A549 (cell line): ENCODE measurements around the gene ARHGAP9. TPM values are rescaled to one million over a fixed set of nuclear protein-coding genes. Genes with fewer than 3 reads are reported as not detected.
A peak's percentile ranks its signal among the peaks of the same experiment; 100 is the strongest.
"Not testable (repeated sequence)": the region's sequence is repeated elsewhere in the genome, so short reads cannot be mapped to it uniquely, and the experiment has no call there.

Experiments used
- ATAC-seq, 2 experiments: fragments of 200-7000 bp in 1 of 2; fragments of >200 bp in 1 of 2; cut with Nextera tagmentation in 1 of 2; cut with Tn5 transposase in 1 of 2; 3 replicates each; pipeline versions ENCODE4 v1.8.0 to v1.9.1; 2018 to 2020; ENCODE audit warnings: mild to moderate bottlenecking in 1 of 2, moderate library complexity in 1 of 2
- CTCF ChIA-PET: fragments of 300-600 bp; sonication (Branson Sonifier 250); formaldehyde crosslinking; extraction: SDS; loops from one replicate; lab custom pipeline; 2021; ENCODE audit warnings: antibody characterized with exemption, inconsistent platforms; lab: Yijun Ruan, JAX
- POLR2A ChIA-PET: fragments of 350-600 bp; formaldehyde crosslinking; extraction: SDS; loops from one replicate; lab custom pipeline; 2021; ENCODE audit warnings: antibody characterized with exemption, inconsistent platforms; lab: Yijun Ruan, JAX
- DNase-seq, 2 experiments: peaks; one replicate each; pipeline versions ENCODE4 v3.0.0 to v3.0.0-alpha.2; 2011 to 2016; ENCODE audit warnings: low read depth in 1 of 2, low spot score in 1 of 2
- FAIRE-seq: peaks from 2 replicates; lab custom pipeline; 2011; peaks lifted over from hg19 to GRCh38; lab: Jason Lieb, UNC
- H3K27ac ChIP-seq, 2 experiments: fragments of >200 bp; sonication (Bioruptor Twin); formaldehyde crosslinking; 3 replicates each; pipeline ENCODE4 v1.5.1; 2016 to 2017
- H3K4me1 ChIP-seq: fragments of >200 bp; sonication (Bioruptor Twin); formaldehyde crosslinking; 3 replicates; pipeline ENCODE4 v1.6.1; 2016
- H3K4me2 ChIP-seq: fragments of >200 bp; sonication (Bioruptor Twin); formaldehyde crosslinking; 3 replicates; pipeline ENCODE4 v1.6.1; 2016
- H3K4me3 ChIP-seq: fragments of >200 bp; sonication (Bioruptor Twin); formaldehyde crosslinking; 3 replicates; pipeline ENCODE4 v1.5.1; 2016
- H3K9me3 ChIP-seq: fragments of >200 bp; sonication (Bioruptor Twin); formaldehyde crosslinking; 3 replicates; pipeline ENCODE4 v1.6.1; 2016
- BHLHE40 ChIP-seq: IDR thresholded peaks from 2 replicates; pipeline ENCODE4 v1.6.1; 2012; ENCODE audit warnings: low read depth, low read length, inconsistent platforms
- CEBPB ChIP-seq, 2 experiments: fragments of >200 bp in 1 of 2; sonication (Bioruptor Twin) in 1 of 2; formaldehyde crosslinking in 1 of 2; IDR thresholded peaks; 2 replicates each; pipeline ENCODE4 v1.6.1; 2012 to 2016
- CHD2 ChIP-seq: fragments of 150-350 bp; IDR thresholded peaks from 2 replicates; pipeline ENCODE4 v1.6.1; 2014; ENCODE audit warnings: low read length; ENCODE audit not compliant: partially characterized antibody
- CHD4 ChIP-seq: fragments of 200-600 bp; sonication (generic); IDR thresholded peaks from 2 replicates; pipeline ENCODE4 v1.6.1; 2016; ENCODE audit warnings: antibody characterized with exemption, mild to moderate bottlenecking, borderline replicate concordance
- CTCF ChIP-seq: fragments of >200 bp; sonication (Bioruptor Twin); formaldehyde crosslinking; IDR thresholded peaks from 3 replicates; pipeline ENCODE4 v1.5.1; 2016
- EHF ChIP-seq: fragments of 250-450 bp; sonication (Bioruptor Pico); IDR thresholded peaks from 2 replicates; pipeline ENCODE4 v1.5.0; 2020; ENCODE audit warnings: mild to moderate bottlenecking
- EP300 ChIP-seq, 2 experiments: fragments of >200 bp; sonication (Bioruptor Twin); formaldehyde crosslinking; IDR thresholded peaks; 2 replicates in 1 of 2; 3 replicates in 1 of 2; pipeline ENCODE4 v1.6.1; 2016 to 2017
- ESRRA ChIP-seq: fragments of 150-350 bp; IDR thresholded peaks from 2 replicates; pipeline ENCODE4 v1.6.1; 2014; ENCODE audit warnings: mild to moderate bottlenecking, low read length, borderline replicate concordance
- GATA3 ChIP-seq: IDR thresholded peaks from 2 replicates; pipeline ENCODE4 v1.6.1; 2012; ENCODE audit warnings: borderline replicate concordance
- HEYL ChIP-seq: fragments of 250-450 bp; sonication (Bioruptor Pico); IDR thresholded peaks from 2 replicates; pipeline ENCODE4 v1.8.0; 2021; ENCODE audit warnings: mild to moderate bottlenecking, moderate library complexity
- HOXB5 ChIP-seq: fragments of 250-450 bp; sonication (Bioruptor Pico); IDR thresholded peaks from 2 replicates; pipeline ENCODE4 v1.5.0; 2020; ENCODE audit warnings: mild to moderate bottlenecking, moderate library complexity
- MAX ChIP-seq: IDR thresholded peaks from 2 replicates; pipeline ENCODE4 v1.6.1; 2012
- NPAS2 ChIP-seq: fragments of 250-450 bp; sonication (Bioruptor Pico); IDR thresholded peaks from 2 replicates; pipeline ENCODE4 v1.8.0; 2022; ENCODE audit warnings: mild to moderate bottlenecking, moderate library complexity, borderline replicate concordance
- NR3C1 ChIP-seq: fragments of >200 bp; sonication (Bioruptor Twin); formaldehyde crosslinking; IDR thresholded peaks from 3 replicates; pipeline ENCODE4 v1.6.1; 2017
- PBX3 ChIP-seq: IDR thresholded peaks from 2 replicates; pipeline ENCODE4 v1.6.1; 2012
- POLR2AphosphoS2 ChIP-seq: conservative IDR thresholded peaks from 2 replicates; pipeline ENCODE4 v1.6.1; 2012; ENCODE audit warnings: low read length, improper control_type of control experiment, inconsistent platforms
- RARB ChIP-seq: fragments of 250-450 bp; sonication (Bioruptor Pico); IDR thresholded peaks from 2 replicates; pipeline ENCODE4 v1.8.0; 2021; ENCODE audit warnings: mild to moderate bottlenecking, moderate library complexity
- RCOR1 ChIP-seq: fragments of 150-350 bp; IDR thresholded peaks from 2 replicates; pipeline ENCODE4 v1.6.1; 2014; ENCODE audit warnings: antibody characterized with exemption, low read length, low read depth
- RFX5 ChIP-seq: fragments of 450-650 bp; IDR thresholded peaks from 2 replicates; pipeline ENCODE4 v1.7.1; 2014; ENCODE audit warnings: antibody characterized with exemption, mild to moderate bottlenecking, moderate library complexity
- USF2 ChIP-seq: fragments of 450-650 bp; IDR thresholded peaks from 2 replicates; pipeline ENCODE4 v1.6.1; 2014; ENCODE audit warnings: antibody characterized with exemption
- ZC3H11A ChIP-seq: fragments of 450-650 bp; IDR thresholded peaks from 2 replicates; pipeline ENCODE4 v1.6.1; 2014; ENCODE audit warnings: antibody characterized with exemption, mild to moderate bottlenecking
- ZFP36 ChIP-seq: fragments of 450-650 bp; IDR thresholded peaks from 2 replicates; pipeline ENCODE4 v1.6.1; 2014; ENCODE audit warnings: borderline replicate concordance; ENCODE audit not compliant: partially characterized antibody
- ZSCAN20 ChIP-seq: fragments of 250-450 bp; sonication (Bioruptor Pico); IDR thresholded peaks from 2 replicates; pipeline ENCODE4 v1.8.0; 2022; ENCODE audit warnings: mild to moderate bottlenecking, moderate library complexity
- WGBS: methylation state at CpG from one replicate; pipeline ENCODE4 v1.1.6; 2017; ENCODE audit errors: missing lambda C conversion rate; 5-methylcytosine and 5-hydroxymethylcytosine counted together
- polyA plus RNA-seq, 4 experiments: library from polyadenylated mRNA; depleted of rRNA in 3 of 4; stranded (reverse); fragments of >200 nt; fragmentation: RNase III in 1 of 4; extraction: RNeasy Plus Mini Kit Qiagen cat#74134 plus additional on column Dnase treatment in 1 of 4; gene quantifications; 2 replicates in 3 of 4; 3 replicates in 1 of 4; pipeline ENCODE4 v1.2.3, GENCODE V29; 2011 to 2017

The ARHGAP9 gene
- polyA plus RNA-seq, 2 of the 4 experiments (the other 2 are of a cell fraction), result 0.25 TPM; not detected in 1

- Histone ChIP-seq H3K27ac (no peak overlapping the region), H3K9me3 (peaks cover 9% of the 10 kb centered on the region), H3K4me1 (peaks cover 5% of the 10 kb centered on the region), H3K4me3 (no peak overlapping the region), H3K4me2 (no peak overlapping the region)
- DNase-seq (no peak), FAIRE-seq (no peak), ATAC-seq (no peak)
- TF ChIP-seq ZC3H11A (peak; percentile 98), POLR2AphosphoS2 (no peak)
- 95% methylated on average over 6 of the region's 6 CpGs for WGBS
- POLR2A ChIA-PET, result no interaction called here
- CTCF ChIA-PET, result interaction anchor here (1.6 to 13.4 kb wide), 3 partner anchors 8 to 139 kb away, joined by 4 to 459 read pairs (median 74); partner anchors contain the start of genes INHBC and INHBE
Measured at GRCh38 chr12:57446292-57446960, 33.2 kb downstream of the ARHGAP9 start.

- CTCF ChIA-PET, result interaction anchor here (0.8 to 13.4 kb wide), 8 partner anchors 9 to 202 kb away, joined by 3 to 459 read pairs (median 4); partner anchors contain the start of genes GLI1 and INHBE
- no peak for DNase-seq
- Histone ChIP-seq H3K4me1 (no peaks in the 10 kb centered on the region), H3K9me3 (peaks cover 15% of the 10 kb centered on the region), H3K4me2 (no peak overlapping the region), H3K27ac (no peak overlapping the region), H3K4me3 (no peak overlapping the region)
- FAIRE-seq, result no peak
- POLR2A ChIA-PET, result no interaction called here
- ATAC-seq, result peak in 1 of 2 experiments; percentile 40; a peak in 4 of 6 replicates
- WGBS, result 76% methylated on average over 5 of the region's 5 CpGs
- TF ChIP-seq CHD2, result no peak
- TF ChIP-seq EHF, result no peak
- no peak for TF ChIP-seq RARB (CRISPR knock-in tag)
- TF ChIP-seq USF2, result no peak
- no peak for TF ChIP-seq ESRRA
- TF ChIP-seq PBX3, result no peak
- no peak for TF ChIP-seq EP300 (IDR thresholded peaks at IDR 0.05)
Measured at GRCh38 chr12:57444744-57445143, 34.9 kb downstream of the ARHGAP9 start.

- H3K4me2 ChIP-seq, H3K4me1 ChIP-seq, DNase-seq, POLR2A ChIA-PET, ATAC-seq, H3K4me3 ChIP-seq, H3K27ac ChIP-seq, FAIRE-seq: not testable (repeated sequence)
- WGBS, result 75% methylated on average over 6 of the region's 6 CpGs
- H3K9me3 ChIP-seq, result peaks cover 15% of the 10 kb centered on the region
- CTCF ChIA-PET, result interaction anchor here (0.8 to 13.4 kb wide), 8 partner anchors 10 to 202 kb away, joined by 3 to 459 read pairs (median 4); partner anchors contain the start of genes GLI1 and INHBE
Measured at GRCh38 chr12:57444337-57444736, 35.3 kb downstream of the ARHGAP9 start.

GRCh38 chr12:57441846-57442427 lies 37.7 kb downstream of the ARHGAP9 start:
- ChIA-PET CTCF (interaction anchor here (1.4 to 7.8 kb wide), 3 partner anchors 9 to 135 kb away, joined by 3 to 74 read pairs (median 4); partner anchors contain the start of gene INHBE), POLR2A (interaction anchor here (0.5 kb wide), 2 partner anchors 11 to 34 kb away, joined by 3 to 4 read pairs; no protein-coding TSS in a partner anchor)
- Histone ChIP-seq H3K9me3 (peaks cover 15% of the 10 kb centered on the region), H3K4me2 (no peak overlapping the region), H3K4me1 (no peaks in the 10 kb centered on the region), H3K27ac (no peak overlapping the region), H3K4me3 (no peak overlapping the region)
- 93% methylated on average over 1 of the region's 1 CpG for WGBS
- DNase-seq (no peak), FAIRE-seq (no peak), ATAC-seq (no peak)
- TF ChIP-seq CHD4 (no peak), CTCF (no peak), ZSCAN20 (no peak), RCOR1 (no peak), GATA3 (no peak), HOXB5 (CRISPR knock-in tag) (no peak), RFX5 (no peak), NPAS2 (no peak), MAX (no peak), NR3C1 (no peak), HEYL (CRISPR knock-in tag) (no peak), ZFP36 (no peak), BHLHE40 (no peak), CEBPB (IDR thresholded peaks at IDR 0.05) (no peak), PBX3 (no peak)
